RWPE2 (cell line): ENCODE measurements around the gene RBSN.

Source experiments
- ATAC-seq: fragments of 200-7000 bp; cut with Tn5 transposase; 3 replicates; pipeline ENCODE4 v1.9.1; 2021; ENCODE audit warnings: low read depth
- DNase-seq: peaks from one replicate; pipeline ENCODE4 v3.0.0-alpha.2; 2020; ENCODE audit warnings: low spot score
- H3K27ac ChIP-seq: fragments of 450-650 bp; 2 replicates; pipeline ENCODE4 v1.5.1; 2017; ENCODE audit warnings: mild to moderate bottlenecking; ENCODE audit not compliant: poor library complexity, severe bottlenecking
- H3K27me3 ChIP-seq: fragments of 250-450 bp; sonication (Bioruptor Pico); 2 replicates; pipeline ENCODE4 v1.5.1; 2021; ENCODE audit warnings: mild to moderate bottlenecking, moderate library complexity; ENCODE audit not compliant: insufficient read depth, poor library complexity, severe bottlenecking
- H3K36me3 ChIP-seq: fragments of 250-450 bp; sonication (Bioruptor Pico); 2 replicates; pipeline ENCODE4 v1.5.1; 2020; ENCODE audit warnings: low read depth, mild to moderate bottlenecking, moderate library complexity
- H3K4me1 ChIP-seq: fragments of 250-450 bp; sonication (Bioruptor Pico); 2 replicates; pipeline ENCODE4 v1.5.1; 2021; ENCODE audit warnings: mild to moderate bottlenecking, moderate library complexity; ENCODE audit not compliant: insufficient read depth, poor library complexity, severe bottlenecking
- H3K4me3 ChIP-seq: fragments of 250-450 bp; sonication (Bioruptor Pico); 2 replicates; pipeline ENCODE4 v1.5.1; 2021; ENCODE audit warnings: mild to moderate bottlenecking, moderate library complexity; ENCODE audit not compliant: severe bottlenecking
- H3K9me3 ChIP-seq: fragments of 250-450 bp; sonication (Bioruptor Pico); 2 replicates; pipeline ENCODE4 v1.5.1; 2021; ENCODE audit warnings: mild to moderate bottlenecking, moderate library complexity; ENCODE audit not compliant: severe bottlenecking
- TF ChIP-seq, protein P1 (sequence below): fragments of 450-650 bp; IDR thresholded peaks from one replicate; pipeline ENCODE4 v1.5.1; 2017; ENCODE audit warnings: mild to moderate bottlenecking, moderate library complexity; ENCODE audit not compliant: poor library complexity, severe bottlenecking

The RBSN gene

DNA sequence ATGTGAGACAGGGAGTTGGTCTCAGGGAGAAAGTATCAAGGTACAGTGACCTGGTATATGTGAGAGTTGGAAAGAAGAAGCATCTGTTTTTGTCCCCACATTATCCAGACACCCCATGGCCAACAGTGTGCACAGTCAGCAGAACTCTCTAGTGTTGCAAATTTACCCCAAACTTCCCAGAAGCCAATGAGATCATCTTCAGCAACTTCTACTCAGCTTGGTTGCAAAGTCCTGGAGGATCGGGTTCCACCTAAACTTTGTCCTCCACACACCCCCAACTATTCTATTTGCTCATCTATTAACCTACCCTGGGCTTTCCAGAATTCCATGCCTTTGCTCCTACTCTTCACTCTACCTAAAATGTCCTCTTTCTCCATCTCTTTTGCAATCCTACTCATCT is 15.7 kb downstream of the RBSN start:
- ATAC-seq (no peak), DNase-seq (no peak)
- no peaks in the 10 kb centered on the region for H3K27me3 ChIP-seq
- peaks cover 85% of the 10 kb centered on the region for H3K36me3 ChIP-seq
- H3K4me1 ChIP-seq: no peaks in the 10 kb centered on the region
- no peaks in the 10 kb centered on the region for H3K9me3 ChIP-seq
- H3K27ac ChIP-seq: no peak overlapping the region
- H3K4me3 ChIP-seq: no peak overlapping the region
- TF ChIP-seq, protein P1, sequence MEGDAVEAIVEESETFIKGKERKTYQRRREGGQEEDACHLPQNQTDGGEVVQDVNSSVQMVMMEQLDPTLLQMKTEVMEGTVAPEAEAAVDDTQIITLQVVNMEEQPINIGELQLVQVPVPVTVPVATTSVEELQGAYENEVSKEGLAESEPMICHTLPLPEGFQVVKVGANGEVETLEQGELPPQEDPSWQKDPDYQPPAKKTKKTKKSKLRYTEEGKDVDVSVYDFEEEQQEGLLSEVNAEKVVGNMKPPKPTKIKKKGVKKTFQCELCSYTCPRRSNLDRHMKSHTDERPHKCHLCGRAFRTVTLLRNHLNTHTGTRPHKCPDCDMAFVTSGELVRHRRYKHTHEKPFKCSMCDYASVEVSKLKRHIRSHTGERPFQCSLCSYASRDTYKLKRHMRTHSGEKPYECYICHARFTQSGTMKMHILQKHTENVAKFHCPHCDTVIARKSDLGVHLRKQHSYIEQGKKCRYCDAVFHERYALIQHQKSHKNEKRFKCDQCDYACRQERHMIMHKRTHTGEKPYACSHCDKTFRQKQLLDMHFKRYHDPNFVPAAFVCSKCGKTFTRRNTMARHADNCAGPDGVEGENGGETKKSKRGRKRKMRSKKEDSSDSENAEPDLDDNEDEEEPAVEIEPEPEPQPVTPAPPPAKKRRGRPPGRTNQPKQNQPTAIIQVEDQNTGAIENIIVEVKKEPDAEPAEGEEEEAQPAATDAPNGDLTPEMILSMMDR: no peak

DNA sequence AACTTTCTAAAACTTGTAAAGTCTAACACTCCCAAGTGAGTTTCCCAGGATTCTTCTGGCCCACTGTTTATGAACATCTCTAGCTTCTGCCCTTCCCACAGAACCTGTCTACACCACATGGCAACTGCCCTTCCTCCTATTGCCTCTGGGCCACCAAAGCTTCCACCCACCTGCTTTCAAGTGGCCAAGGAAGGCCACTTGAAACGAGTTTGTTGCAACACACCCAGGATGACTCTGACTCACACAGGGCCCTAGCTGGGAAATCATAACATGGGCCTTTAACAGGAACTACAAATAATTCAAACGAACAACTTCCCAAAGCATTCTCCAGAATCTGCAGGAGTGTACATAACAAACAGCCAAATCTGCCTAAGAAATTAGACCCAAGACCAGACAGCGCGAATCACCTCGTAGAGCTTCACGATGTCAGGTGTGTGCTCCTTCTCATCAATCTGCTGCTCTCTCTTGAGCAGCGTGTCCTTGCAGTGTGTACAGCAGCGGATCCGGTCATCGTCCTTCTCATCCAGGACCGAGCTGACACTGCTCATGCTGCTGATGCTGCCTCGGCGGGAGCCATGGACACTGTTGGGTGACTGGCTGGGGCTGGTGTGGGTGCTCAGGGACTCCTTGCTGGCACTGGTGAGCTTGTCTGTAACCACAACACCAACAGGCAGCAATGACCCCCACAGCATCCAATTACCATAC is 16.8 kb downstream of the RBSN start:
- DNase-seq (no peak), ATAC-seq (no peak)
- TF ChIP-seq, protein P1: no peak
- H3K36me3 ChIP-seq: peaks cover 86% of the 10 kb centered on the region
- H3K27me3 ChIP-seq: no peaks in the 10 kb centered on the region
- H3K4me1 ChIP-seq: no peaks in the 10 kb centered on the region
- H3K9me3 ChIP-seq: no peaks in the 10 kb centered on the region
- H3K4me3 ChIP-seq: no peak overlapping the region
- no peak overlapping the region for H3K27ac ChIP-seq

DNA sequence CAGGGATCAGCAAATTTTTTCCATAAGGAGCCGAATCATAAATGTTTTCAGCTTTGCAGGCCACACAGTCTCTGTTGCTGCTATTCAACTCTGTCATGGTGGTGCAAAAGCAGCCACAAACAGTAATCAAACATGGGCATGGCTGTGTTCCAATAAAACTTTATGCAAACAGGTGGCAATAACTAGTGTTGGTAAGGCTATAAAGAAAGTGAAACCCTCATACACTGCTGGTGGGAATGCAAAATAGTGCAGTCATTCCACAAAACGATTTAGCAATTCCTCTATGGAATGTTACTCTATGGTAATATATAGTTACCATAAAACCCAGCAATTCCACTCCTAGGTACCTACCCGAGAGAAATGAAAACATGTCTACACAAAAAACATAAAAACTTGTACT is 19.9 kb downstream of the RBSN start:
- Histone ChIP-seq H3K27ac (no peak overlapping the region), H3K4me1 (no peaks in the 10 kb centered on the region), H3K27me3 (no peaks in the 10 kb centered on the region), H3K36me3 (peaks cover 84% of the 10 kb centered on the region), H3K4me3 (no peak overlapping the region), H3K9me3 (no peaks in the 10 kb centered on the region)
- DNase-seq: no peak
- no peak for ATAC-seq
- TF ChIP-seq, protein P1: no peak

DNA sequence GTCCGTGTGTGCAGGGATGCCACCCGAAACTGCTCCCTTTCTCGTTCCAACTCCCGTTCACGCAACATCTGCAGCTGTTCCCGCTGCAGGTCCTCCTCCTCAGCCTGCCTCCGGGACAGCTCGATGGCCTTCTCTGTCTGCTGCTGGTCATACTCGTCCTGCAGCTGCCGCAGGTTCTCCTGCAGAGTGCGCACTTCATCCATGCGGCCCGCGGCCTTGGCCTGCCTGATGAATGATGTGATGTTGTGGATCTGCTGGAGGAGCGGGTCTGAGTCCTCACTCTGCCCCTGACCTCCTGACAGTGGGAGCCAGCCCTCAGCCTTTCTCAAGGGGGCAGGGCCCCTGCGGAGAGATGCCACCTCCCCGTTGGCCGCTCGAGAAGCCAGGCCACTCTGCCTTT is 24.4 kb downstream of the RBSN start:
- no peak for DNase-seq
- peaks cover 73% of the 10 kb centered on the region for H3K36me3 ChIP-seq
- TF ChIP-seq, protein P1: no peak

DNA sequence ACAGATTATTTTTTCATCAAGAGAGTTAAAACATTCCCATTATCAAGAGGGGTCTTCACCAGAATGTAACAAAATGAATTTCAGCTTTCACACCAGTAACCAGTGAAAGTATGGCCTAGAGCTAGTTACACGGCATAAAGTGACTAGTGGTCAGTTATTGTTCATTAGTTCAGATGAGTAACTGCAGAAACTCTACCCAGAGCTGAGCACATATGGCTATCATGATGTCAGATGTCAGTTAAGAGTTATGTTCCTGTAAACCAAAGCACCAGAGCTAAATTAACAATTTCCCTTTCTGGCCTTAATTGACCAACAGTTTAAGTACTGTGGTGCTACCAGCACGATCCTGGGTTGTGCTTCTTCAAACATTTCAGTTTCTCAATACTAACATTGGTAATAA is 27.2 kb downstream of the RBSN start:
- TF ChIP-seq, protein P1: no peak
- no peak for DNase-seq

More for the DNA sequence above, 24.4 kb downstream of the RBSN start:
- no peak overlapping the region for H3K27ac ChIP-seq
- no peaks in the 10 kb centered on the region for H3K4me1 ChIP-seq
- no peaks in the 10 kb centered on the region for H3K27me3 ChIP-seq
- ATAC-seq: no peak
- no peaks in the 10 kb centered on the region for H3K9me3 ChIP-seq
- no peak overlapping the region for H3K4me3 ChIP-seq

More for the DNA sequence above, 27.2 kb downstream of the RBSN start:
- H3K4me3 ChIP-seq: no peak overlapping the region
- ATAC-seq: no peak
- no peaks in the 10 kb centered on the region for H3K4me1 ChIP-seq
- H3K27ac ChIP-seq: no peak overlapping the region
- H3K27me3 ChIP-seq: no peaks in the 10 kb centered on the region
- no peaks in the 10 kb centered on the region for H3K9me3 ChIP-seq
- peaks cover 48% of the 10 kb centered on the region for H3K36me3 ChIP-seq
